ENCODE results near the gene ZNF628.
"Not testable (repeated sequence)": the region's sequence is repeated elsewhere in the genome, so short reads cannot be mapped to it uniquely, and the experiment has no call there.

DNA sequence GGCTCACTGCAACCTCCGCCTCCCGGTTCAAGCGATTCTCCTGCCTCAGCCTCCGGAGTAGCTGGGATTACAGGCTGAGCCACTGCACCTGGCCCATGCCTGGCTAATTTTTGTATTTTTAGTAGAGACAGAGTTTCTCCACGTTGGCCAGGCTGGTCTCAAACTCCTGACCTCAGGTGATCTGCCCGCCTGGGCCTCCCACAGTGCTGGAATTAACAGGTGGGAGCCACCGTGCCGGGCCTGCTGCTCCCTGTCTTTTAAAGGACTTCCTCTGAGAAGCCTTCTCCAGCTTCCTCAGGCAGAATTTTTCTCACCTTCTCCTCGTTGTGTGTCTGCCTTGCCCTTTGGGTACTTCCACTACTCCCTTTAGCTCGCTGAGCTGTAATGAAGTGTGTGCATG lies 20.4 kb downstream of the ZNF628 start:
- TF ChIP-seq, protein P1, sequence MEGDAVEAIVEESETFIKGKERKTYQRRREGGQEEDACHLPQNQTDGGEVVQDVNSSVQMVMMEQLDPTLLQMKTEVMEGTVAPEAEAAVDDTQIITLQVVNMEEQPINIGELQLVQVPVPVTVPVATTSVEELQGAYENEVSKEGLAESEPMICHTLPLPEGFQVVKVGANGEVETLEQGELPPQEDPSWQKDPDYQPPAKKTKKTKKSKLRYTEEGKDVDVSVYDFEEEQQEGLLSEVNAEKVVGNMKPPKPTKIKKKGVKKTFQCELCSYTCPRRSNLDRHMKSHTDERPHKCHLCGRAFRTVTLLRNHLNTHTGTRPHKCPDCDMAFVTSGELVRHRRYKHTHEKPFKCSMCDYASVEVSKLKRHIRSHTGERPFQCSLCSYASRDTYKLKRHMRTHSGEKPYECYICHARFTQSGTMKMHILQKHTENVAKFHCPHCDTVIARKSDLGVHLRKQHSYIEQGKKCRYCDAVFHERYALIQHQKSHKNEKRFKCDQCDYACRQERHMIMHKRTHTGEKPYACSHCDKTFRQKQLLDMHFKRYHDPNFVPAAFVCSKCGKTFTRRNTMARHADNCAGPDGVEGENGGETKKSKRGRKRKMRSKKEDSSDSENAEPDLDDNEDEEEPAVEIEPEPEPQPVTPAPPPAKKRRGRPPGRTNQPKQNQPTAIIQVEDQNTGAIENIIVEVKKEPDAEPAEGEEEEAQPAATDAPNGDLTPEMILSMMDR (IDR thresholded peaks at IDR 0.05) = not testable (repeated sequence)
- not testable (repeated sequence) for TF ChIP-seq POLR2A (IDR thresholded peaks at IDR 0.05)
